Gastrocnemius medialis (tissue), 4 donors: Measurements from ENCODE around the gene CMIP. TPM values are rescaled to one million over a fixed set of nuclear protein-coding genes. Genes with fewer than 3 reads are reported as not detected.

ENCODE experiments used
- ATAC-seq, 2 donors: fragments of 150-250 bp; one replicate each; pipeline ENCODE4 v1.9.1; 2016
- DNase-seq, 2 donors: peaks; one replicate each; pipeline ENCODE4 v3.0.0-alpha.2; 2019
- H3K27ac ChIP-seq, 4 donors: fragments of 200-600 bp; sonication (generic); 1 replicate in 1 of 4; 2 replicates in 3 of 4; pipeline ENCODE4 v1.5.1; 2016 to 2018; ENCODE audit warnings: mild to moderate bottlenecking in 2 of 4, moderate library complexity in 1 of 4
- H3K27me3 ChIP-seq, 3 donors: fragments of 200-600 bp; sonication (generic) in 2 of 3; 1 replicate in 1 of 3; 2 replicates in 2 of 3; pipeline versions ENCODE4 v1.5.1 to v1.6.0; 2016 to 2019; ENCODE audit warnings: mild to moderate bottlenecking in 1 of 3, moderate library complexity in 1 of 3
- H3K36me3 ChIP-seq, 2 donors: fragments of 200-600 bp; sonication (generic) in 1 of 2; one replicate each; pipeline ENCODE4 v1.5.1; 2017 to 2018
- H3K4me1 ChIP-seq, 2 donors: fragments of 200-600 bp; sonication (generic) in 1 of 2; one replicate each; pipeline ENCODE4 v1.5.1; 2016 to 2017; ENCODE audit warnings: mild to moderate bottlenecking in 2 of 2
- H3K4me3 ChIP-seq, 4 donors: fragments of 200-600 bp; sonication (generic) in 3 of 4; 1 replicate in 1 of 4; 2 replicates in 3 of 4; pipeline ENCODE4 v1.5.1; 2016 to 2019; ENCODE audit warnings: mild to moderate bottlenecking in 2 of 4
- H3K9me3 ChIP-seq, 3 donors: fragments of 200-600 bp; sonication (generic) in 2 of 3; 1 replicate in 1 of 3; 2 replicates in 2 of 3; pipeline ENCODE4 v1.5.1; 2016 to 2019
- CTCF ChIP-seq, 5 experiments: fragments of 450-650 bp in 3 of 5; fragments of 200-600 bp in 2 of 5; sonication (generic) in 2 of 5; IDR thresholded peaks in 4 of 5; conservative IDR thresholded peaks in 1 of 5; 1 replicate in 4 of 5; 2 replicates in 1 of 5; pipeline ENCODE4 v1.5.1; 2016 to 2019; ENCODE audit warnings: antibody characterized with exemption in 5 of 5, mild to moderate bottlenecking in 3 of 5, moderate library complexity in 3 of 5
- POLR2A ChIP-seq, 2 donors: fragments of 450-650 bp; IDR thresholded peaks; one replicate each; pipeline ENCODE4 v1.6.1; 2017; ENCODE audit warnings: antibody characterized with exemption in 2 of 2, mild to moderate bottlenecking in 2 of 2, moderate library complexity in 2 of 2
- in situ Hi-C, 4 donors: fragments of 200-750 bp; cut with MboI; loops; one replicate each; pipeline versions ENCODE4 v1.15.0 to v1.8.0; 2017; ENCODE audit warnings: low sequenced_read_pairs in 4 of 4
- intact Hi-C: fragments of 100-400 bp; cut with DNase I; formaldehyde crosslinking; loops from one replicate; pipeline ENCODE4 v1.15.1; 2023; ENCODE audit warnings: low total_unique reads
- total RNA-seq, 4 donors: library from RNA; depleted of rRNA; stranded (reverse); fragments of >200 nt; gene quantifications; one replicate each; pipeline versions ENCODE4 v1.1.0 to v1.2.3, GENCODE V29; 2016

The CMIP gene
- total RNA-seq, 4 donors from 2014 or later, result 0.90 to 5.1 (median 2.7) TPM

DNA sequence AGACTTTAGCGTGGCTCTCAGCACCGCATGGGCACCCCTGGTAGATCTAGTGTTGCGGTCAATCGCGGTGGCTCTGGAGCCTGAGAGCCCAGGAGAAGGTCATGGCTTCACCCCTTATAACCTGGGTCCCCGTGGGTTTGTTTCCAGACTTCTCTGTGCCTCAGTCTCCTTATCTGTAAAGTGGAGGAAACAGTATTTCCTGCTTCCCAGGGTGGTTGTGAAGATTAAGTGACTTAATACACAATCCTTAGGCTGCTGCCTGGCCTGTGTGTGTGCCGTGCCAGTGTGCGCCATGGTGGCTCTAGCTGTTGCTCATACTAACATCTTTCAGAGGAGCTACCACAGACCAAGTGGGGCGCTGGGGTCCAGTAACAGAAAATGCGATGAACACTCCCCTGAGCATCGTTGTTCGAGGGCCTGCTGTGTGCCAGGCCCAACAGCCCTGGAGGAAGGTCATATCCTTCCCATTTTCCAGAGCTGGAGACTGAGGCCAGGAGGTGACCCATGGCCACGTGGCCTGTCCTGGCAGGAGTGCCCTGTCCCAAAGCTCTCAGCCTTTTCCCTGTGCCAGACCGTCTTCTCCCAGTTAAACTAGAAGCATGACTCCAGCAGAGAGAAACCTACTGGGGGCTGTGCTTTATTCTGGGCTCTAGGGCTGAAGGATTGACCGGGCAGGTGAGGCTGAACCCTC is 70.1 kb downstream of the CMIP start:
- intact Hi-C loops (no loop called here), in situ Hi-C loops (no loop called here)
- Histone ChIP-seq H3K27me3 (no peaks in the 10 kb centered on the region), H3K36me3 (no peaks in the 10 kb centered on the region), H3K9me3 (no peaks in the 10 kb centered on the region), H3K27ac (no peak overlapping the region), H3K4me3 (no peak overlapping the region), H3K4me1 (peaks cover 13 to 16% of the 10 kb centered on the region in 2 donors)
- DNase-seq (no peak), ATAC-seq (no peak)
- no peak for TF ChIP-seq CTCF (IDR thresholded peaks at IDR 0.05 in 4 of 5, conservative IDR thresholded peaks at IDR 0.05 in 1 of 5)
- TF ChIP-seq POLR2A (IDR thresholded peaks at IDR 0.05), result no peak

DNA sequence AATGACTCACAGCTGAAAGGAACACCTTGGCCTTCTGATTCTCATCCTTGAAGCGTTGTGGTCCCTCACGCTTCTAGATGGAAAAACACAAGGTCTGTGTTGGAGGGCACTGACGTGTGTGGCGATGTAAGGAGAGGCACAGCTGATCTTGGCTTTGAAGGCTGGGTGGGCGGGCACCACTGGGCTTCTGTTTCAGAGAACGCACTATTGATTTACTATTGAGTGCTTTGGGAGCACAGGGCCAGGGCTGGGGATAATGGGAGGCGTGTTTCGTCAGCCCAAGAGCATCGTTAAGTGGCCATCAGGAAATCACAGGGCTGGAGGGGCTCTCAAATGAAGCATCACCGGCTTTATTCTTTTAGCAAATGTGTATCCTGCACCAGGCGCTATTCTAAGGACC is 70.7 kb downstream of the CMIP start:
- Histone ChIP-seq H3K4me3 (no peak overlapping the region), H3K4me1 (peaks cover 13 to 16% of the 10 kb centered on the region in 2 donors), H3K36me3 (no peaks in the 10 kb centered on the region), H3K27ac (no peak overlapping the region), H3K9me3 (no peaks in the 10 kb centered on the region), H3K27me3 (no peaks in the 10 kb centered on the region)
- DNase-seq (no peak), ATAC-seq (no peak)
- TF ChIP-seq CTCF (IDR thresholded peaks at IDR 0.05 in 4 of 5, conservative IDR thresholded peaks at IDR 0.05 in 1 of 5) (no peak), POLR2A (IDR thresholded peaks at IDR 0.05) (no peak)
- intact Hi-C loops (no loop called here), in situ Hi-C loops (no loop called here)

DNA sequence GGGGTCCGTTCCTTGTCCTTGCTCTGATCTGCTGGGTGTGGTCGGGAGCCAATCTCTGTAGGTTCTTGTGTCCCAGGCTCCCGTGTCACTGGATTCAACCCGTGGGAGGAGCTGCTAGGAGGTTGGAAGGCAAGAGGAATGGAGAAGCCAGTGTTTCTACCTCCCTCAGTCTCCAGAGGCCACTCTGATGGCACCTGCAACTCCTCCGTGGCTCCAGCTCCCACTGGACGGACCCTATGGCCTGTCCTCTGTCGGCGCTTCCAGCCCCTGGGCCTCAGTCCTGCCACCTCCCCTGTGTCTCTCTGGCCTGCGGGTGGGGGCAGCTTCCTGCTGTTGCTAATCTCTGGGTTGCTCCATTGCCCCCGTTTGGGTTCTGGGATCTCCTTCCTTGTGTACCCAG is 71.1 kb downstream of the CMIP start:
- H3K4me3 ChIP-seq, result no peak overlapping the region
- H3K27me3 ChIP-seq, result no peaks in the 10 kb centered on the region
- peaks cover 13 to 16% of the 10 kb centered on the region in 2 donors for H3K4me1 ChIP-seq
- TF ChIP-seq CTCF (IDR thresholded peaks at IDR 0.05 in 4 of 5, conservative IDR thresholded peaks at IDR 0.05 in 1 of 5) (no peak), POLR2A (IDR thresholded peaks at IDR 0.05) (no peak)
- H3K36me3 ChIP-seq, result no peaks in the 10 kb centered on the region
- intact Hi-C loops, result no loop called here
- in situ Hi-C loops, result no loop called here
- H3K9me3 ChIP-seq, result no peaks in the 10 kb centered on the region
- ATAC-seq (no peak), DNase-seq (no peak)
- H3K27ac ChIP-seq, result no peak overlapping the region

DNA sequence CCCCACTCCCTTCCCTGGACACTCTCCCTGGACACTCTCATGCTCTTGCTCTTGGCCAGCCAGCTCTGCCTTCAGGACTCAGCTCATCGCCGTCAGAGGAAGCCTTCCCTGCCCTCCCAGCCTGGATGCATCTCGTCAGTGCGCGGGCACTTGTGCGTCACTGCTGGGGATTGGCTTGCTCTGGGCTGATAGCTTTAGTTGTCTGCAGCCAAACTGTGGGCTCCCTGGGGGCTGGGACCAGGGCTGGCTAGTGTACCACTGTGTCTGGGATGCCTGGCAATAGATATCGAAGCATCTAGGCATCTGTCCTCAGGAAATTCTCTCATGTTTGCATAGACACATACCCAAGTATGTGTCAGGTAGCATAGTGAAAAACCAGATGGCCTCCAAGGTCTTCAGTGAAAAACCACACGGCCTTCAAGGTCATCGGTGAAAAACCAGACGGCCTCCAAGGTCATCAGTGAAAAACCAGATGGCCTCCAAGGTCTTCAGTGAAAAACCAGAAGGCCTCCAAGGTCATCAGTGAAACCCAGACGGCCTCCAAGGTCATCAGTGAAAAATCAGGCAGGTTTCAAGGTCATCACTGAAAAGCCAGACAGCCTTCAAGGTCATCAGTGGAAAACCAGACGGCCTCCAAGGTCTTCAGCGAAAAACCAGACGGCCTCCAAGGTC is 72.0 kb downstream of the CMIP start:
- peaks cover 13 to 16% of the 10 kb centered on the region in 2 donors for H3K4me1 ChIP-seq
- TF ChIP-seq POLR2A (IDR thresholded peaks at IDR 0.05) (no peak), CTCF (IDR thresholded peaks at IDR 0.05 in 4 of 5, conservative IDR thresholded peaks at IDR 0.05 in 1 of 5) (no peak)
- in situ Hi-C loops (no loop called here), intact Hi-C loops (no loop called here)
- no peaks in the 10 kb centered on the region for H3K36me3 ChIP-seq
- DNase-seq (no peak), ATAC-seq (no peak)
- no peak overlapping the region for H3K27ac ChIP-seq
- no peaks in the 10 kb centered on the region for H3K27me3 ChIP-seq
- H3K4me3 ChIP-seq, result no peak overlapping the region
- no peaks in the 10 kb centered on the region for H3K9me3 ChIP-seq
